GM19043 (cell line): ENCODE results near the gene CHD6.

Source experiments
- ATAC-seq: cut with Tn5 transposase; IDR thresholded peaks from one replicate; pipeline ENCODE4 v1.9.1; 2021; ENCODE audit warnings: low read depth; ENCODE audit not compliant: unreplicated experiment

The CHD6 gene

DNA sequence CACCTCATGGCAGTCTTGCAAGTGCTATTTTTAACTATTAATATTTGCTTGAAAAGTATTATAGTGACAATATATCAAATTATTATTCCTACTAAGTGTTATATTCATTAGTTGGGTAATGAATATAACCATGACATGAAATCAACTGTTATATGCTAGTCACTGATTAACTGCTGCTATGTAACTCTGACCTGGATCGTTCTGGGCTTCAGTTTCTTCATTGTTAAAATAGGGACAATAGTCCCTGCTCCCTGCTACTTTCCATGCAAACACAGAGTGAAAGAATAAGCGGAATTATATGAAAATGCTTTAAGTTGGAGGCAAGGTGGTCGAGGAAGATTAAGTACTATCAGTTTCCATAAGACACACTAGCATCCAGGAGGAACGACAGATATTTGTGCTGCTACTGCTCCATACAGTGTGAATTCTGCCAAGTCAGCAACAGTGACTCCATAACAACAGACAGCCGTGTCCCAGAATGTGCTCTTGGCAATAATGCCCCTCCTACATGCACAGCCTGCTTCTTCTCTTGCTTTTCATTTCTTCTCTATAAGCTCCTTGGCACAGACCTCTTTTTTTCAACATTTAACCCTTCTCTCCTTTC lies 107.2 kb downstream of the CHD6 start:
- ATAC-seq, result no peak

DNA sequence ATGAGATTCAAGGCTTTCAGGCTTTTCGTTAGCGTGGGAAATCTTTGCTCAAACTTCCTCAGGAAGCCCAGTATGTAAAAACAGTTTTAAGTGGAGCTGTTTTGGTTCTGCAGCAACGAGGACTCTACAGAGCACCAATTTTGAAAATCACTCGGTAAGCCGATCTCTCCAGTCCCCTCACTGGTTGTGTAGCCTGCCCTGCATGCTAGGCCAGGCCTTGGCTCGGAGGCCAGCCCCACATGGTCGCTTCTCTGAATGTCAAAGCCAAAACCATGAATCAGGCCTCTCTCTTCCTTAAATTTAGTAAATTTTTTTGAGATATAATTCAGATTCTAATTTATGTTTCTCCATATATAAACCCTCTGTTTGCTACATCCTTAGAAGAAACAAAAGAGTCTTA lies 108.0 kb downstream of the CHD6 start:
- no peak for ATAC-seq

DNA sequence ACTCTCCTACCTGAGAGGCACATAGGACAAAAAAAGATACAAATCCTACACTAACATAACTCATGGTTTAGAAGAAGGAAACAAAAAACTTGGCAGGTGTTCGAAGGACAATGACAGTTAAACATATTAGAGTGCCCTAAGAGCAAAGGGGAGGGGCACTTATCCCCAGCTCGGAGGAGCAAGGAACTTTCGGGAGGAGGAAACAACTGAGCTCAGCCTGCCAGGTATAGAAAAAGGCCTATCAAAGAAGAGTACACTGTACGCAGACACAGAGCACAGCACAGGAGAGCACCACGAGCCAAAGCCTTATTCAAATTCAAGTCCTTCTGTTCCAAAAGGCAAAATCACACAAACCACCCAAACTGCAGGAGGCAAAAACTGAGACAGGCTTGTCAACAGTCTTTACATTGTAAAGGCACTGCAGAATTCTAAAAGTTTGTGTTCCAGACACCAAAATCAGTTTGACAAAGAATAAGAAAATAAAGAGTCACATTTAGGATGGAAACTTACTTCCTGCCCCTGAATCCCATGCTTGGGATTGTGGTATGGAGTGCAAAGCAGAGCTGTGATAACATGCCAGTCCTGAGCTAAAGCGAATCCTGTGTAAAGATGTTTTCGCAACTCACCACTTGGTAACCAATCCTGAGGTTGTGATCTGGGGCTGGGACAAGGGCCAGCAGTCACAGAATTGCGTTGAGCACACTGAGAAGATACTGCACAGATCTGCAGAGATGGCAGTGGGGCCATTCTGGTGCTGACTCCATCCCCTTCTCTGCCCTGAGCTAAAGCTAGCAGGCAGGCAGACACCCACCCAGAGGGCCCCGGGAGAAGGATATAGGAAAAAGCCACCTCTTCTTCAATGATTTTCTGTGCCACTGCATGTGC lies 108.6 kb downstream of the CHD6 start:
- no peak for ATAC-seq

DNA sequence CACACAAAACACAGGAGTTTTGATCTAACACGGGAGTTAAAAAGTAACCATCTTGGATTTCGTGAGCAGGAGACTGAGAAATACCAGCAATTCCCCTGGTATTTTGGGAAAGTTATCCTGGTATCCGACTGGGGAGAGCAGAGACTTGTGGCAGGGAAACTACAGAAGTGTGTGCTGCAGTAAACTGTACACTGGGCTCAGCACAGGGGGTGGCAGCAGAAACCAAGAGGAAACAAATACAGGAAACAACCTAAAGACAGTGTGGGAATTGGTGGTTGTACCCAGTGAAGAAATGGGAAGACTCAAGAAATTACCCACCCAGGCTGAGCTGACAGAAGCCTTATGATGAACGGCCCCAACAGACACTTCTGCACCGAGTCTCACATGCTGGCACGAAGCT lies 109.8 kb downstream of the CHD6 start:
- no peak for ATAC-seq

DNA sequence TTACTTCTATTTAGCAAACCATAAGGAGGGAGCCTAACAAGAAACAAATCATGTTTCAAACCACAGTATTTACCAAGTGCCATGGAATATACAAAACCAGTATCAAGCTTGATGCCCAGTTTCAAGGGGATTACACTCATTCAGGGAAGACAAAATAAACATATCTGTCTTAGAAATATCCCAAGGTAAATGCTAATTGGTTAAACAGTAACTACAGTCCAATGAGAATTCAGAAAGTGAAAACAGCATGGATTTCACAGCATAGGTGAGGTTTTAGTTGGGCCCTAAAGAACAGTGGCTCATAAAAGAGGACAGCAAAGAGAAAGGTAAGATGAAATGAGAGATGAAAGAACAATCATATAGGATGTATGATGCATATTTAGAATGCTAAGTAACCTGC lies 110.3 kb downstream of the CHD6 start:
- no peak for ATAC-seq

DNA sequence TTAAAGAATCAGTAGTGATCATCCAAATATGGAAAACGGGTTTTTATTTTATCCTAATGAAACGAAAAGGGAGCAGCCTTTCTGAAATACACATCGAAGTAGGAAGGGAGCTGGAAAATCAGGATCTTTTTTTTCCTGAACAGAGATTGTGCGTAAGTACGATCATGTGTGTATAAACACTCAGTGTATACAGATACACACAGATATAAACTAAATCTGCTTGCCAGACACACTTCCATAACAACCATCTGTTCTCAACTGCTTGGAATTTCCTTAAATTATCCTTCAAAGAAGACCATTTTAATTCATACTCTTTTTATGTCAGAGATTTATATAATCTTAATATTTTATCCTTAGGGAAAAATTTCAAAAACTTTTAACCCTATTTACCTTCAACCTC lies 110.7 kb downstream of the CHD6 start:
- ATAC-seq, result no peak

DNA sequence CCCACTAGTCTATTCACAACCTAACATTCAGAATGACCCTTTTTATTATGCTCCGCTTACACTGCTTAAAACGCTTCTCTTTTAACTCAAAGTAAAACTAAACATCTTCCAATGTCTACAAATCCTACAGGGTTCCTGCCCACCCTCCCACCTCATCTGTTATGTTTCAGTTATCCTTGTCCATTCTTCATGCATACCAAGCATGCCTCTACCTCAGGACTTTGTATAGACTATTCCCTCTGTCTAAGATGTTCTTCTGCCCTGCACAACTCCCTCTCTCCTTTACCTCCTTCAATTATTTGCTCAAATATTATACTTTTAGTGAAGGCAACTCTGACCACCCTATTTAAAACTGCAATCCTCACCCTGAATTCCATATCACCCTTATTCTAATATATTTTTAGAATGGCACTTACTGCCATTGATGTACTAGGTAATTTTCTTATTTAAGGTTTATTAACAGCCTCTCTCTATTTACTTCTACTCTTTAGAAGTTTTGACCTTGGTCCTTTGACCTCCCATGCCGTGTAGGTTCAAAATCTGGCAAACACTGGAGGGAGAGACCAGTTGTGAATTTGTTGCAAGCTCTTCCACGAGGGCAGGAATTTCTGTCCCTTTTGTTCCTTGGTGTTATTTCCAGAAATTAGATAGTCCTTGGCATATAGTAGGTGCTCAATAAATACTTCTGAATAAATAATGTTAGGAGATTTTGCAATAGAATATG lies 111.8 kb downstream of the CHD6 start:
- ATAC-seq, result no peak

DNA sequence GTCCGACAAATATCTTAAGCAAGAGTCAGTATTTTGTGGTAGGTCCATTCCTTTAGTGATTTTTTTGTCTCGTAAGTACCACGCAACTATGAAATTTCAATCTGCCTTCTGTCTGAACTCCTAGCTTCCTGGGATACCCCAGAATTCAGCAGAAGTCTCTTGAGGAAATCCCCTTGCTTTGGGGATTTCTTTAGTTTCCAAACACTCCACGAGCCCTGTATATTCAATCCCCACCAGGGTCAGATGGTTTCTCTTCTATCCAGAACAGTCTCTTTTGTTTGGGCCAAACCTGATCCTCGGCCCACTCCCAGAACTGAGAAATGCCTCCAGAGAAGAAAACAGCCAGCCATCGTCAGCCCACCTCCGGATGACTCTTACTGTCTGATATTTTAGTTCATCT lies 113.0 kb downstream of the CHD6 start:
- no peak for ATAC-seq

DNA sequence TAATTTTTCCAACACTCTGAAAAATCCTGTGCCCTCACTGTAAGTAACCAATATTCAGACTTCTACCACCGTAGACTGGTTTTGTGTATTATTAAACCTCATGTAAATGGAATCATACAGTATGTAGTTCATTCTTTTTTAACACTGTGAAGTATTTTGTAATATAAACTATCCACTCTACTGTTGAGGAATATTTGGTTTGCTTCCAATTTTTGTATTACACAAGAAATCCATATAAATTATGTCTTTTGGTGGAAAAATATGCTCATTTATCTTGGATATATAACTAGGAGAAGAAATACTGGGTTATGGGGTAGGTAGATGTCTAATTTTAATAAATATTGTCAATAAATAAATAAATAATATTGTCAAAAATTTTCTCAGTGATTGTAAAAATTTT lies 116.8 kb downstream of the CHD6 start:
- ATAC-seq, result no peak

DNA sequence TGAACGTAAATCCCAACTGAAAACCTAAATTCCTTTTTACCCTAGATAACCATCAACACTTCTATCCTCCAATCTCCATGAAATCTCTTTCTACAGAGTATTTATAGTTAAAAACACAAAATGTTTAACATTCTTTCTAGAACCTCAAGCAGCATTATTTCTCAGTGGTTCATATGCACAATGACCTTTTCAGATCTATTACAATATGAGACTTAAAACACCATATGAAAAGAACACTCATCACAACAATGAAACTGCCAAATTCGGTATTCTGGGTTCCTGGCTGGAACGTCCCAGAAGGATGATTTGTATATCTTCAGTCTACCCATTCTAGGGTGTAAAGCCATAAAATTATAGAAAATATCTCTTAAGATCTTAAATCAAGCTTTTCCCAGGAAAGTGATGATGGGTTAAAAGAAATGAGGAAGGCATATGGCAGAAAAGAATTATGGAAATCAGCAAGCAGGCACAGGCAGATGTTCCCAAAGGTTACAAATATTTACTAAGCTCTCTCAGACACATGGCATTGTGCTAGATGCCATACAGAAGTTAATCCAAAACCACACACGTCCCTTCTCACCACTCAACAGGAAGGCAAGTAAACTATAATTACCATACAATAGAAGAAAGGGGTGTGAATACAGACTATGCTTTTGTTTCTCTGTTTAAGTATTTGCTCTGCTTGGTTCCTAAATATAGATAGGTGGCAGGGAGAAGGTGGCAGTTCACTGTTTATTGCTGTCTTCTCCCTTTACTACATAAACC lies 118.0 kb downstream of the CHD6 start:
- ATAC-seq, result no peak

DNA sequence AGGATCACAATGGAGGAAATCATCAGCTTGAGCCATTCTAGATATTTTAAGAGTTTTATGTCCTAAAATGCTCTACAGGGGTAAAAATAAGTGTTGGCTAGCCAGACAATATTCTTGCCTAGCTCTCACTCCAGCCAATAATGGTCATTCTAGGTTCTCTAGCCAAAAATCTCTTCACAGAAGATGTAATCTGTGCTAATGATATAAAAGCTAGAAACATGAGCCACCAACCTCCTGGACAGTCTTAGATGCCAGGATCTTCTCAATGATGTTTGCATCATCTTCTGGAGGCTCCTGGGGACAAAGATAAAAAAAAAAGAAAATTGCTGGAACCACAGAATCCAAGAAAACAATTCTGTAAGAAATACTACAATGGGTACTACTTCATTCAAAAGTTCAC lies 119.1 kb downstream of the CHD6 start:
- no peak for ATAC-seq

DNA sequence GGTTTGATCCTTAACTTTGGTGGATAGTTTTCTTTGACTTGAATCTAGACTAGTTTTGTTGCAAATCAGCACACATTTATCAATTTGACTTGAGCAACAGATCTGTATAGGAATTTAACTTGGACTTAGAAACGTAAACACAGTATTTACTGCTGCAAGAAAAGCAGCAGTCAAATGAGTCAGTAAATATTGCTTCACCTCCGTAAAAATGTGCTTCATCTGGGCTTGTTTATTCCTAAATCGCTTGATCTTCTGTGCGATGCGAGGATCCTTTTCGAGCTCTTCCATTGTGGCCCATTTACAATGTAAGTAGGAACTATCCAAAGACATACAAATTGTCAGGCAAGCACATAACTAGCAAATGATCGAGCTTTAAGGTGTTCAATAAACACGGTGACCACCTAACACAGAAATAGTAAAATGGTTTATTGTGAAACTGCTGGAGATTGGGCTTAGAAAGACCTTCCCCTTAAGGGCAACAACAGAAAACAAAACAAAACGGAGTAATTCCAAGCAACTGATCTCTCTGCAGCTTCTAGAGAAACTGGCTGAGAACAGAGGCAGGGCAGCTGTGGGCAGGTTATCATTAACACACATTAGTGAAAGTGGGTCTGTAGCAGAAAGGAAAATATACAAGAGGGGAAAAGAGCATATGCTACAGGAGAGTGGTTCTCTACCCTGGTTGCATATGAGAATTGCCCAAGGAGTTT lies 120.8 kb downstream of the CHD6 start:
- no peak for ATAC-seq

DNA sequence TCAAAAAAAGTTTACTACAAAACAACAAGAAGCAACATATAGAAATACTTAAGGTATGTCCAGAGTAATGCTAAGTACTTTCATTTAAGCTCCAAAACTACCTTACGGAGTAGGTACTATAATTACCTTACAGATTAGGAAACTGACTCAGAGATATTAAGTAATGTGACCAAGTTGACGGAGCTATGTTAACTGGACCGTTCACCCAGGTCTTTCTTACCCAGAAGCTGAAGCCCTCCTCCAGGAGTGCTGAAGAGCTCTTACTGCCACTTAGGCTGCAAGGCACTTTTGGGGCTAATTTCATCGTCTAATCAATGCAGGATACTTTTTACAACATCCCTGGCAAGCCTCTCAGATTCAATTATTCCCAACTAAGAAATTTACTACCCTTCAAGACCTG lies 123.7 kb downstream of the CHD6 start:
- no peak for ATAC-seq

DNA sequence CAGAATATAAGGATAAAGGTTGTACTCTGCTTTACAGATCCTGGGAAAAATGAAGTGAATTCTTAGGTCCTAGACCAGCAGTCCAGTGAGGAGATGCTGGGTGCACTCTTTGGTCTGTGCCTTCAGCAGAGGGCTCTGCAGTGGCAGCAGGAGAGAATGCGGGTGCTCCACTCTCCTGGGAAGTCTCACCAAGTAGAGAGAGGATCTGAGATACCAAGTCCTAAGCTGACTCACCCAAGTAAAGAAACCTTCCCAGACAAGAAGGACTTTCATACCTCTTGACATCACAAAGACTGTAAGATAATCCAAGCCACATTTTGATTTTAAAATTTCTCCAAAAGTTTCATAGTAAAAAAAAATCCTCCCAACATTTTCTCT lies 134.6 kb downstream of the CHD6 start:
- no peak for ATAC-seq

DNA sequence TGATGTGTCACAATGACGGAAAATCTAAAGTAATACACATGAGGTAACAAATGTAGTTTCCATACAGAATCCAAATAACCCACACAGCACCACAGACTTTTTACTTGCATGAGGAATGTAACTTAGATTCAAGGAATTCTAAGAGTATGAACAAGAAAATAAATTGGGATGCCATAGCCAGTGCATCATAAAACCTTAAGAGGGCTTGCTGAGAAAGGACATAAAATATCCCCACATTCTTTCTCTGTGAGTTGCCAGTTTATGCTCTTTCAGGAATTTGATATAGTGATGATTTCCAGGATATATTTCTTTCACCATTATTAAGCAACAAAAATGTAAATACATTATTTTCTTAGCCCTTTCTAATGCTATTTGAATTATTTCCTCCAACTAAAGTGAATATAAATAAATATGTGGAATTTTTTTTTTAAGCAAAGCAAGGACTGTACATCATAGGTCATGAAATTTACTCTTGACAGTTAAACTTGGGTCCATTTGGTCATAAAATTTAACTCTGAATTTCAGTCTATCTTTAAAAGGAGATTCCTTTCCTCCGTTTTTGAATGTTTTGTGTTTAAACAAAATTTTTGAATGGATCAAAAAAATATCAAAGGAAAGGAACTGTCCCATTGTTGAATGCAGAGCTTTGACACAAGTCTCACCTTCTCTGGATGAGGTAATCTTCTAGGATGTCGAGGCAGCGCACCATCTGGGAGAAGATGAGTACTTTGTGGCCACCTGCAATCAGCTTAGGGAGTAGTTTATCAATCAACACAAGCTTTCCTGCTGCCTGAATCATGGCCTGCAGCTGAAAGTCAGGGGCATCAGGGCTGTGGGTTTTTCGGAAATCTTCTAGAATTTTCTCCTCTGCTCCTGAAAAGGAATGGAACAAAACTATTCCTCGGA lies 135.3 kb downstream of the CHD6 start:
- ATAC-seq, result no peak

DNA sequence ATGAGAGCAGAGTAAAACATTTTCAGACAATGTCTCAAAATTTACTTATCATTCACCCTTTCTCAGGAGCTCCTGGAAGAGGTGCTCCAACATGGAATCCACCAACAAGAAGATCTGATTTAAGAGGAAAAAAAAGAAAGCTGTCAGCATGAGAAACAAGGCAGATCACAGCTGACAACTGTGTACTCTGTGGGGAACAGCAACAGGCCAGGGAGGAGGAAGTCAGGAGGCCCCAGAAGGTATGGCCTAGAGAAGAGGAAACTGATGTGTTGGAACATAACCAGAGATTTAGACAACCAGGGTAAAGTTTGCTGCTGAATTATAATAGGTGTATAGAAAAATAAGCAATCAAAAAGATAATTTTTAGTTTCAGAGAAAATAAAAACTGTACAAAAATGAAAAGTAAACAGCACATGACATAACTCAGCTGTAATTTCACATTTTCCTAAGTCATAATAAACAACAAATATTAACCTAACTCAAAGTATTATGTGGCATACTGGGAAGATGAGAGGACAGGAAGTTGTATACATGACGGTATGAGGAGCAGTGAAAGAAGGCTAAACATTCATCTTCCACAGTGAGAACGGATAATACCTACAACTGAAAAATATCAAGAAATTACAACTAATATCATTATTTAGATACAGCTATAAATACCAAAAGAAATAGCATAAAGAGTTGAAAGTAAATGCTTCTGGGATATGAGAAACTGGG lies 138.0 kb downstream of the CHD6 start:
- no peak for ATAC-seq

DNA sequence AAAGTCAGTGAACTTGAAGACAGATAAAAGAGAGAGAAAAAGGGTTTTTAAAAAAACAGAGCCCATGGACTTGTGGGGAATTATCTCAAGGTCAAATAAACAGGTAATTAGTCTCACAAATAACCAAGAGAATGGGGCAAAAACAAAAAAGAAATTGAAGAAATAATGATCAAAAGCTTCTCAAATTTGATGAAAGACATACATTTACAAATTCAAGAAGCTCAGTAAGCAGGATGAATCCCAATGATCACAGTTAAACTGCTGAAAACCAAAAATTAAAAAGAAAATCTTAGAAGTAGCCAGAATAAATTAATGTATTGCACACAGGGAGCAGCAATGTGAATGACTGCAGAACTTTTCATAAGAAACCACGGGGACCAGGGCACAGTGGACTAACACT lies 139.1 kb downstream of the CHD6 start:
- no peak for ATAC-seq

DNA sequence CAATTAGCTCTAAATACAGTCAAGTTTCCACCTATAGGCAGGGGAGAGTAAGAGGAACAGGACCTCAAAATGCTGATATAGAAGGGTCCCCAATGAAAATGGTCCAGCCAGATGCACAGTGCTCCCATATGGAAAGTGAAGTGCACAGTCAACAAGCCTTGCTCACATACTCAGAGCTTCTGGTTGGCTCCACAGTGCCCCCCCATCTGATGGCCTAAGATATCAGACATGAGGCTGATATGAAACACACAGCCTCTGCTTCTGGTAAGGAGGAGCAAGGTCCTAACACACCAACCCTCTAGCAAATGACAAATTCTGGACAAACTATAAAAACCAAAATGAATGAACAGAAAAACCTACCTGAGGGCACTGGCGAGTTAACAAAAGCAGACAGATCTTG lies 140.2 kb downstream of the CHD6 start:
- ATAC-seq, result no peak

DNA sequence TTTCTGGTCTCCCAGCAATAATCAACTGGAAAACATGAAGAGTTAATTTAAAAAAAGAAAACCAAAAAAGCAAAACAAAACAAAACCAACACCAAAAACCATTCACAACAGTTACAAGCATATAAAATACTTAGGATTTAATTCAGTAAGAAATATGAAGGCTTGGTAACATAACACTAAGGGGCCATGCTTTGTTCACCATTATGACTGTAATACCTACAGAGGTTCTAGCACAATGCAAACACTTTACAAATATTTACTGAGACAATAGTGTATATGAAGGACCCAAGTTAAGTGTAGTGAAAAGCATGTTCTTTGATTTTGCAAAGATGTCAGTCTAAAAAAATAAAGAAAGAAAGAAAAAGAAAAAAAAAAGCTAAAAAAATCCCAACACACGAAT lies 141.7 kb downstream of the CHD6 start:
- ATAC-seq, result no peak
